HG03095 (cell line): Measurements from ENCODE around the gene HAGHL.

ENCODE experiments used
- ATAC-seq: cut with Tn5 transposase; IDR thresholded peaks from one replicate; pipeline ENCODE4 v1.9.1; 2021; ENCODE audit warnings: moderate library complexity; ENCODE audit not compliant: unreplicated experiment

HAGHL gene

GRCh38 chr16:720990-721764 lies 5.7 kb upstream of the HAGHL start, which contains the start of gene ANTKMT:
Gene ANTKMT (plus strand): TSS chr16:721146. CDS start chr16:721275, 129 bp downstream.
- ATAC-seq, result peak; percentile 44

GRCh38 chr16:721765-722540 lies 5.0 kb upstream of the HAGHL start:
- no peak for ATAC-seq

GRCh38 chr16:722835-723633 lies 3.9 kb upstream of the HAGHL start:
- no peak for ATAC-seq

GRCh38 chr16:723695-724094 lies 3.2 kb upstream of the HAGHL start:
- no peak for ATAC-seq

- no peak for ATAC-seq
Measured at GRCh38 chr16:724188-725040, 2.5 kb upstream of the HAGHL start.

- ATAC-seq, result no peak
Measured at GRCh38 chr16:725041-725376, 1.9 kb upstream of the HAGHL start.

GRCh38 chr16:725463-726187 lies 1.3 kb upstream of the HAGHL start:
- no peak for ATAC-seq

- ATAC-seq, result no peak
Measured at GRCh38 chr16:726188-726437, 793 bp upstream of the HAGHL start.

GRCh38 chr16:727291-727977 lies 528 bp downstream of the HAGHL start:
- no peak for ATAC-seq

- ATAC-seq, result no peak
Measured at GRCh38 chr16:728131-728889, 1.4 kb downstream of the HAGHL start.

- ATAC-seq, result no peak
Measured at GRCh38 chr16:728890-729744, 2.2 kb downstream of the HAGHL start.

- ATAC-seq, result no peak
Measured at GRCh38 chr16:729768-730665, 3.1 kb downstream of the HAGHL start.

GRCh38 chr16:730666-731509 lies 4.0 kb downstream of the HAGHL start:
- ATAC-seq, result no peak

- ATAC-seq, result no peak
Measured at GRCh38 chr16:732332-732731, 5.4 kb downstream of the HAGHL start.

- no peak for ATAC-seq
Measured at GRCh38 chr16:732936-733335, 6.0 kb downstream of the HAGHL start.
